K562 (cell line): ENCODE measurements around the gene KIF1A. TPM values are rescaled to one million over a fixed set of nuclear protein-coding genes. Genes with fewer than 3 reads are reported as not detected.

Experiments used
- ATAC-seq: fragments of 200-7000 bp; cut with Tn5 transposase; 3 replicates; pipeline ENCODE4 v1.9.1; 2020; ENCODE audit warnings: moderate library complexity
- BruUV-seq: library from RNA; stranded (reverse); fragments of 400-500 nt; replicated peaks from 2 replicates; lab custom pipeline; 2021; lab: Mats Ljungman, UMichigan
- CTCF ChIA-PET: fragments of 300-600 bp; formaldehyde crosslinking; extraction: SDS; loops from one replicate; lab custom pipeline; 2021; ENCODE audit warnings: low intra/inter-chr PET ratio; lab: Yijun Ruan, JAX
- POLR2A ChIA-PET: fragments of 300-600, 350-650 bp; sonication (Branson Sonifier 250); formaldehyde crosslinking; extraction: SDS; loops from one replicate; lab custom pipeline; 2021; ENCODE audit warnings: antibody characterized with exemption, inconsistent platforms; lab: Yijun Ruan, JAX
- DNase-seq, 4 experiments: peaks; one replicate each; pipeline versions ENCODE4 v3.0.0 to v3.0.0-alpha.2; 2011 to 2018; ENCODE audit warnings: low spot score in 3 of 4, mixed read lengths in 3 of 4; ENCODE audit errors: extremely low read depth in 1 of 4
- FAIRE-seq: peaks from 2 replicates; lab custom pipeline; 2011; peaks lifted over from hg19 to GRCh38; lab: Jason Lieb, UNC
- H2AFZ ChIP-seq: 2 replicates; pipeline ENCODE4 v1.6.0; 2011; ENCODE audit warnings: low read depth, low read length, control low read depth, inconsistent platforms
- H3K27ac ChIP-seq: fragments of 200-600 bp; 3 replicates; pipeline ENCODE4 v1.8.0; 2011; ENCODE audit warnings: low read depth, mild to moderate bottlenecking, control low read depth, inconsistent platforms, low read length, moderate library complexity, mixed read lengths; ENCODE audit errors: extremely low read depth
- H3K27me3 ChIP-seq, 2 experiments: fragments of 300-600 bp in 1 of 2; 2 replicates in 1 of 2; 3 replicates in 1 of 2; pipeline versions ENCODE4 v1.6.0 to v1.8.0; 2011; ENCODE audit warnings: inconsistent platforms in 2 of 2, low read length in 2 of 2, mild to moderate bottlenecking in 1 of 2, mixed read lengths in 1 of 2, moderate library complexity in 1 of 2; ENCODE audit not compliant: control insufficient read depth in 2 of 2, insufficient read depth in 2 of 2
- H3K36me3 ChIP-seq: fragments of 300-600 bp; 3 replicates; pipeline ENCODE4 v1.8.0; 2011; ENCODE audit warnings: mild to moderate bottlenecking, low read length, inconsistent platforms; ENCODE audit not compliant: control insufficient read depth, insufficient read depth
- H3K4me1 ChIP-seq, 2 experiments: fragments of 200-600 bp in 1 of 2; replicated peaks in 1 of 2; 2 replicates in 1 of 2; 3 replicates in 1 of 2; pipeline versions ENCODE4 v1.5.1 to v1.8.0; 2011; ENCODE audit warnings: inconsistent platforms in 2 of 2, low read length in 2 of 2, mild to moderate bottlenecking in 1 of 2, mixed read lengths in 1 of 2, moderate library complexity in 1 of 2; ENCODE audit not compliant: control insufficient read depth in 2 of 2, insufficient read depth in 2 of 2
- H3K4me2 ChIP-seq: 2 replicates; pipeline ENCODE4 v1.6.1; 2011; ENCODE audit warnings: low read length, control low read depth, inconsistent platforms, mixed read lengths; ENCODE audit not compliant: insufficient read depth
- H3K4me3 ChIP-seq: fragments of 200-600 bp; sonication (generic), shearing (Covaris generic); 2 replicates; pipeline ENCODE4 v1.5.1; 2016; ENCODE audit warnings: control low read depth, inconsistent platforms
- H3K79me2 ChIP-seq: fragments of 200-600 bp; 3 replicates; pipeline ENCODE4 v1.8.0; 2011; ENCODE audit warnings: low read length, inconsistent platforms; ENCODE audit not compliant: control insufficient read depth, insufficient read depth
- H3K9ac ChIP-seq, 2 experiments: 2 replicates each; pipeline versions ENCODE4 v1.6.0 to v1.6.1; 2011; ENCODE audit warnings: low read depth in 2 of 2, low read length in 2 of 2, control low read depth in 1 of 2, inconsistent platforms in 1 of 2, mild to moderate bottlenecking in 1 of 2, mixed read lengths in 1 of 2; ENCODE audit not compliant: insufficient read depth in 1 of 2
- H3K9me1 ChIP-seq: one replicate; pipeline ENCODE4 v1.6.0; 2011; ENCODE audit warnings: inconsistent platforms, mild to moderate bottlenecking, low read length, moderate library complexity; ENCODE audit not compliant: control insufficient read depth, insufficient read depth
- H3K9me3 ChIP-seq: replicated peaks from 2 replicates; pipeline ENCODE4 v1.5.1; 2011; ENCODE audit warnings: low read depth, low read length, inconsistent platforms; ENCODE audit not compliant: control insufficient read depth, insufficient read depth
- H4K20me1 ChIP-seq: replicated peaks from 2 replicates; pipeline ENCODE4 v1.6.1; 2011; ENCODE audit warnings: low read length, inconsistent platforms, mixed read lengths; ENCODE audit not compliant: control insufficient read depth, insufficient read depth
- ARNT ChIP-seq, 2 experiments: fragments of 450-650 bp; IDR thresholded peaks; 2 replicates each; pipeline ENCODE4 v1.6.1; 2016; ENCODE audit warnings: mild to moderate bottlenecking in 1 of 2
- BDP1 ChIP-seq: IDR thresholded peaks from 3 replicates; pipeline ENCODE4 v1.6.1; 2011; ENCODE audit not compliant: insufficient read length, insufficient read depth
- DDX20 ChIP-seq: fragments of 450-650 bp; IDR thresholded peaks from 2 replicates; pipeline ENCODE4 v1.6.1; 2016; ENCODE audit warnings: missing genetic modification characterization, low read depth, mild to moderate bottlenecking, missing compliant biosample characterization, moderate library complexity
- ERF ChIP-seq: fragments of 450-650 bp; formaldehyde crosslinking; IDR thresholded peaks from 2 replicates; pipeline ENCODE4 v1.4.0; 2020; ENCODE audit warnings: mild to moderate bottlenecking, mixed read lengths
- GTF2A2 ChIP-seq: IDR thresholded peaks from 2 replicates; pipeline ENCODE4 v1.6.1; 2016; ENCODE audit warnings: mild to moderate bottlenecking, missing genetic modification characterization, missing compliant biosample characterization
- HDAC8 ChIP-seq: fragments of 450-650 bp; IDR thresholded peaks from 2 replicates; pipeline ENCODE4 v1.6.1; 2016; ENCODE audit warnings: mild to moderate bottlenecking, missing genetic modification characterization, moderate library complexity, missing compliant biosample characterization
- KDM4B ChIP-seq, 2 experiments: fragments of 450-650 bp in 1 of 2; sonication (generic) in 1 of 2; IDR thresholded peaks; 2 replicates each; pipeline ENCODE4 v1.6.1; 2016 to 2017; ENCODE audit warnings: borderline replicate concordance in 2 of 2, antibody characterized with exemption in 1 of 2, low read depth in 1 of 2, mild to moderate bottlenecking in 1 of 2
- KLF6 ChIP-seq: fragments of 250-450 bp; sonication (Bioruptor Pico); IDR thresholded peaks from 2 replicates; pipeline ENCODE4 v1.4.0; 2020; ENCODE audit warnings: mild to moderate bottlenecking, moderate library complexity, borderline replicate concordance
- NFE2 ChIP-seq: IDR thresholded peaks from 2 replicates; pipeline ENCODE4 v1.6.1; 2014; ENCODE audit warnings: antibody characterized with exemption, low read depth
- SNIP1 ChIP-seq: fragments of 450-650 bp; IDR thresholded peaks from 2 replicates; pipeline ENCODE4 v1.7.1; 2017; ENCODE audit warnings: low read depth, mild to moderate bottlenecking
- SRSF7 ChIP-seq: fragments of 200-400 bp; formaldehyde crosslinking; optimal IDR thresholded peaks from 2 replicates; pipeline ENCODE3; 2017; ENCODE audit warnings: mild to moderate bottlenecking, low read depth, low read length
- ZNF165 ChIP-seq: fragments of 250-450 bp; sonication (Bioruptor Pico); IDR thresholded peaks from 2 replicates; pipeline ENCODE4 v1.4.0; 2020; ENCODE audit warnings: borderline replicate concordance
- ZNF75A ChIP-seq: fragments of 450-650 bp; formaldehyde crosslinking; IDR thresholded peaks from 2 replicates; pipeline ENCODE4 v1.4.0; 2020; ENCODE audit warnings: mild to moderate bottlenecking
- ZNF778 ChIP-seq: fragments of 450-650 bp; formaldehyde crosslinking; IDR thresholded peaks from 2 replicates; pipeline ENCODE4 v1.4.0; 2020; ENCODE audit warnings: mild to moderate bottlenecking, moderate library complexity
- ZSCAN32 ChIP-seq: fragments of 450-650 bp; formaldehyde crosslinking; IDR thresholded peaks from 2 replicates; pipeline ENCODE4 v1.4.0; 2020; ENCODE audit warnings: mild to moderate bottlenecking, moderate library complexity
- WGBS: fragments of 100-300 bp; shearing (Covaris generic); methylation state at CpG from one replicate; pipeline ENCODE4 v1.1.6; 2016; ENCODE audit warnings: low coverage, mixed read lengths; ENCODE audit not compliant: insufficient coverage; ENCODE audit errors: missing lambda C conversion rate; 5-methylcytosine and 5-hydroxymethylcytosine counted together
- in situ Hi-C: fragments of 300-500 bp; cut with MboI; formaldehyde crosslinking; loops from 4 replicates; pipeline ENCODE4 v1.15.0; 2018; ENCODE audit warnings: inconsistent platforms, mixed read lengths
- intact Hi-C: fragments of 100-400 bp; cut with micrococcal nuclease; formaldehyde crosslinking; loops from 2 replicates; pipeline ENCODE4 v1.14.2; 2022
- polyA plus RNA-seq, 8 experiments: library from polyadenylated mRNA; depleted of rRNA in 4 of 8; stranded (reverse) in 5 of 8; unstranded in 3 of 8; fragments of >200 nt; fragmentation: Nextera tagmentation in 2 of 8; fragmentation: Illumina TruSeq in 1 of 8; extraction: Ambion mirVana in 2 of 8; extraction: Trizol in 1 of 8; gene quantifications; 2 replicates each; pipeline versions ENCODE4 v1.2.1 to v1.2.3, GENCODE V29; 2011 to 2014; ENCODE audit warnings: inconsistent platforms in 1 of 8, missing spikeins in 1 of 8
- total RNA-seq, 7 experiments: library from RNA; depleted of rRNA in 6 of 7; stranded (reverse); fragments of >200 nt in 6 of 7; fragmentation: Illumina TruSeq in 2 of 7; extraction: Trizol in 2 of 7; gene quantifications; 2 replicates each; pipeline versions ENCODE4 v1.2.1 to v1.2.3, GENCODE V29; 2011 to 2021; ENCODE audit warnings: low replicate concordance in 1 of 7

KIF1A gene
- total and polyA plus RNA-seq, 9 of the 15 experiments (the other 6 are each of a cell fraction or from before 2014, with no cell fraction given) = 0.07 to 1.4 (median 0.45) TPM; not detected in 2

- intact Hi-C loops = no loop called here
These were observed 92.6 kb downstream of the KIF1A start for GRCh38 chr2:240727439-240727838.

GRCh38 chr2:240726876-240727275, 93.1 kb downstream of the KIF1A start:
- intact Hi-C loops = no loop called here
- Histone ChIP-seq H3K4me2 (no peak overlapping the region), H3K4me1 (peaks cover 0 to 8% of the 10 kb centered on the region in 2 experiments; a peak in 1 of 5 replicates), H2AFZ (no peak overlapping the region), H3K9me1 (no peaks in the 10 kb centered on the region), H3K27ac (no peak overlapping the region), H3K36me3 (no peaks in the 10 kb centered on the region), H3K79me2 (no peaks in the 10 kb centered on the region), H3K27me3 (peaks cover 0 to 56% of the 10 kb centered on the region in 2 experiments; a peak in 3 of 5 replicates), H3K4me3 (no peak overlapping the region), H3K9ac (no peak overlapping the region), H3K9me3 (no peaks in the 10 kb centered on the region), H4K20me1 (no peaks in the 10 kb centered on the region)
- 0% methylated on average over 7 of the region's 14 CpGs for WGBS
- BruUV-seq = no TSS peak
- ATAC-seq (no peak), FAIRE-seq (no peak), DNase-seq (no peak)
- POLR2A ChIA-PET = no interaction called here
- in situ Hi-C loops = no loop called here
- CTCF ChIA-PET = no interaction called here
- TF ChIP-seq SNIP1 = no peak
- no peak for TF ChIP-seq ZNF75A (CRISPR knock-in tag)
- no peak for TF ChIP-seq ZNF165 (CRISPR knock-in tag)
- no peak for TF ChIP-seq KLF6 (CRISPR knock-in tag)
- no peak for TF ChIP-seq BDP1
- no peak for TF ChIP-seq HDAC8

More at GRCh38 chr2:240727439-240727838, 92.6 kb downstream of the KIF1A start:
- Histone ChIP-seq H3K9me1 (no peaks in the 10 kb centered on the region), H3K9me3 (no peaks in the 10 kb centered on the region), H3K36me3 (no peaks in the 10 kb centered on the region), H3K79me2 (no peaks in the 10 kb centered on the region), H4K20me1 (no peaks in the 10 kb centered on the region), H3K27ac (no peak overlapping the region), H3K9ac (no peak overlapping the region), H3K4me1 (peaks cover 0 to 8% of the 10 kb centered on the region in 2 experiments; a peak in 1 of 5 replicates), H2AFZ (no peak overlapping the region), H3K4me2 (no peak overlapping the region), H3K4me3 (no peak overlapping the region), H3K27me3 (peaks cover 0 to 50% of the 10 kb centered on the region in 2 experiments; a peak in 3 of 5 replicates)
- CTCF ChIA-PET = no interaction called here
- WGBS = 0% methylated on average over 13 of the region's 14 CpGs
- POLR2A ChIA-PET = no interaction called here
- FAIRE-seq = no peak
- in situ Hi-C loops = no loop called here
- ATAC-seq = no peak
- TF ChIP-seq ZNF778 (CRISPR knock-in tag) (no peak), NFE2 (no peak), GTF2A2 (no peak), ARNT (IDR thresholded peaks at IDR 0.05) (no peak), DDX20 (no peak), KDM4B (IDR thresholded peaks at IDR 0.05; ENCODE audit: borderline replicate concordance in 2 of 2, low read depth in 1 of 2) (no peak), ZSCAN32 (CRISPR knock-in tag) (no peak), ERF (no peak), SRSF7 (no peak)
- no peak for DNase-seq
- no TSS peak for BruUV-seq
